PC-3 (cell line): ENCODE results near the gene ABCB8. TPM values are rescaled to one million over a fixed set of nuclear protein-coding genes. Genes with fewer than 3 reads are reported as not detected.

ENCODE experiments used
- ATAC-seq: fragments of 200-7000 bp; cut with Tn5 transposase; 2 replicates; pipeline ENCODE4 v1.9.1; 2020; ENCODE audit warnings: mild to moderate bottlenecking, moderate library complexity
- BruUV-seq: library from RNA; stranded (reverse); fragments of 400-500 nt; replicated peaks from 2 replicates; lab custom pipeline; 2021; lab: Mats Ljungman, UMichigan
- CTCF ChIA-PET: fragments of 300-600 bp; sonication (Branson Sonifier 250); formaldehyde crosslinking; loops from one replicate; lab custom pipeline; 2022; ENCODE audit warnings: antibody characterized with exemption; lab: Charles Lee
- POLR2A ChIA-PET: fragments of 300-600 bp; sonication (Branson Sonifier 250); formaldehyde crosslinking; loops from one replicate; lab custom pipeline; 2022; ENCODE audit warnings: antibody characterized with exemption; ENCODE audit not compliant: unreplicated experiment; lab: Charles Lee
- DNase-seq: peaks from one replicate; pipeline ENCODE4 v3.0.0-alpha.2; 2015
- H2AFZ ChIP-seq: fragments of 300-600 bp; sonication (generic); 2 replicates; pipeline ENCODE4 v1.6.0; 2016; ENCODE audit warnings: antibody characterized with exemption, low read length
- H3F3A ChIP-seq: fragments of 300-600 bp; sonication (generic); one replicate; pipeline ENCODE4 v1.6.0; 2017; ENCODE audit warnings: antibody characterized with exemption, low read length, control low read depth, mild to moderate bottlenecking; ENCODE audit not compliant: unreplicated experiment
- H3K27ac ChIP-seq: fragments of 300-600 bp; sonication (generic); 2 replicates; pipeline ENCODE4 v1.5.1; 2016; ENCODE audit warnings: mild to moderate bottlenecking, low read length
- H3K27me3 ChIP-seq: fragments of 300-600 bp; sonication (generic); 2 replicates; pipeline ENCODE4 v1.6.1; 2016; ENCODE audit warnings: low read length, mixed read lengths
- H3K36me3 ChIP-seq: fragments of 300-600 bp; sonication (generic); 2 replicates; pipeline ENCODE4 v1.6.1; 2016; ENCODE audit warnings: low read depth, mixed run types, low read length, mixed read lengths
- H3K4me1 ChIP-seq: fragments of 300-600 bp; sonication (generic); 2 replicates; pipeline ENCODE4 v1.5.1; 2016; ENCODE audit warnings: low read length; ENCODE audit not compliant: insufficient read depth
- H3K4me2 ChIP-seq: fragments of 300-600 bp; sonication (generic); 2 replicates; pipeline ENCODE4 v1.6.0; 2016; ENCODE audit warnings: low read length
- H3K4me3 ChIP-seq: fragments of 300-600 bp; sonication (generic); 2 replicates; pipeline ENCODE4 v1.5.1; 2016; ENCODE audit warnings: mild to moderate bottlenecking, low read length, mixed read lengths
- H3K79me2 ChIP-seq: fragments of 300-600 bp; sonication (generic); 2 replicates; pipeline ENCODE4 v1.6.1; 2017; ENCODE audit warnings: low read length, mixed read lengths
- H3K9ac ChIP-seq: fragments of 300-600 bp; sonication (generic); 2 replicates; pipeline ENCODE4 v1.6.0; 2016; ENCODE audit warnings: mild to moderate bottlenecking, low read length
- H3K9me2 ChIP-seq: fragments of 300-600 bp; sonication (generic); replicated peaks from 2 replicates; pipeline ENCODE4 v1.6.1; 2016; ENCODE audit warnings: mixed run types, low read length, mixed read lengths
- H3K9me3 ChIP-seq: fragments of 300-600 bp; sonication (generic); 2 replicates; pipeline ENCODE4 v1.6.1; 2016; ENCODE audit warnings: low read length, mixed read lengths
- H4K20me1 ChIP-seq: fragments of 300-600 bp; sonication (generic); 2 replicates; pipeline ENCODE4 v1.6.1; 2016; ENCODE audit warnings: low read length, mixed read lengths
- EZH2 ChIP-seq: fragments of 300-600 bp; sonication (generic); IDR thresholded peaks from one replicate; pipeline ENCODE4 v1.6.1; 2017; ENCODE audit warnings: antibody characterized with exemption, mild to moderate bottlenecking, low read length; ENCODE audit not compliant: unreplicated experiment
- EZH2phosphoT487 ChIP-seq: fragments of 300-600 bp; sonication (generic); IDR thresholded peaks from 2 replicates; pipeline ENCODE4 v1.6.1; 2018; ENCODE audit warnings: mild to moderate bottlenecking, antibody characterized with exemption, low read length, borderline replicate concordance
- intact Hi-C: fragments of 100-400 bp; cut with micrococcal nuclease; formaldehyde crosslinking; loops from 2 replicates; pipeline ENCODE4 v1.9.0; 2023
- total RNA-seq: library from RNA; depleted of rRNA; stranded (reverse); fragments of >200 nt; gene quantifications from 2 replicates; pipeline ENCODE4 v1.2.3, GENCODE V29; 2014
- TF ChIP-seq, protein P1 (sequence below): fragments of 300-600 bp; sonication (generic); conservative IDR thresholded peaks from 2 replicates; pipeline ENCODE4 v1.5.1; 2017; ENCODE audit warnings: antibody characterized with exemption, low read depth, mild to moderate bottlenecking, low read length

ABCB8 gene
- total RNA-seq, 1 experiment from 2014 or later, result 58.4 TPM

DNA sequence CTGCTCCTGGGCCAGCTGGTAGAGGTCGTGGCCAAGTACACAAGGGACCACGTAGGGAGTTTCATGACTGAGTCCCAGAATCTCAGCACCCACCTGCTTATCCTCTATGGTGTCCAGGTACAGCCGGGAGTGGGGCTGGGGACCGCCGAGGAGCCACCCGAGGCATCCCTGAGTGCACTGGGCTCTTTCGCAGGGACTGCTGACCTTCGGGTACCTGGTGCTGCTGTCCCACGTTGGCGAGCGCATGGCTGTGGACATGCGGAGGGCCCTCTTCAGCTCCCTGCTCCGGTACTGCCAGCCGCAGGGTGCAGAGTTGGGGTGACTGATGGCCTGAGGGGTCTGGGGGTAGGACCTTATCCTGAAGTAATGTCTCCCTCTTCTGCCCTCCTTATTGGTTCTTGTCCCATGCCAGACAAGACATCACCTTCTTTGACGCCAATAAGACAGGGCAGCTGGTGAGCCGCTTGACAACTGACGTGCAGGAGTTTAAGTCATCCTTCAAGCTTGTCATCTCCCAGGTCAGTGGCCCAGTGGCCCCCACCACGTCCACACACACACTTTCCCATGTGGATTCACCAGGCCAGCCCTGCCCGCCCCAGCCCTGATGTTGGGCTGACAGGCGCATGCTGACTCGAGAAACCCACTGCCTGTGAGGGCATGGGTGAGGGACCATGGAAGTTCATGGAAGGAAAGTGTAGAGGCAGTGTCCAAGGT is 6.2 kb downstream of the ABCB8 start:
- DNase-seq (no peak), ATAC-seq (no peak)
- TF ChIP-seq, protein P1, sequence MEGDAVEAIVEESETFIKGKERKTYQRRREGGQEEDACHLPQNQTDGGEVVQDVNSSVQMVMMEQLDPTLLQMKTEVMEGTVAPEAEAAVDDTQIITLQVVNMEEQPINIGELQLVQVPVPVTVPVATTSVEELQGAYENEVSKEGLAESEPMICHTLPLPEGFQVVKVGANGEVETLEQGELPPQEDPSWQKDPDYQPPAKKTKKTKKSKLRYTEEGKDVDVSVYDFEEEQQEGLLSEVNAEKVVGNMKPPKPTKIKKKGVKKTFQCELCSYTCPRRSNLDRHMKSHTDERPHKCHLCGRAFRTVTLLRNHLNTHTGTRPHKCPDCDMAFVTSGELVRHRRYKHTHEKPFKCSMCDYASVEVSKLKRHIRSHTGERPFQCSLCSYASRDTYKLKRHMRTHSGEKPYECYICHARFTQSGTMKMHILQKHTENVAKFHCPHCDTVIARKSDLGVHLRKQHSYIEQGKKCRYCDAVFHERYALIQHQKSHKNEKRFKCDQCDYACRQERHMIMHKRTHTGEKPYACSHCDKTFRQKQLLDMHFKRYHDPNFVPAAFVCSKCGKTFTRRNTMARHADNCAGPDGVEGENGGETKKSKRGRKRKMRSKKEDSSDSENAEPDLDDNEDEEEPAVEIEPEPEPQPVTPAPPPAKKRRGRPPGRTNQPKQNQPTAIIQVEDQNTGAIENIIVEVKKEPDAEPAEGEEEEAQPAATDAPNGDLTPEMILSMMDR, result no peak
- TF ChIP-seq EZH2, result no peak
- TF ChIP-seq EZH2phosphoT487, result no peak
- no peaks in the 10 kb centered on the region for H3K9me2 ChIP-seq
- H3K27ac ChIP-seq, result no peak overlapping the region
- H3F3A ChIP-seq, result no peaks in the 10 kb centered on the region
- intact Hi-C loops, result no loop called here
- ChIA-PET CTCF (no interaction called here), POLR2A (no interaction called here)
- H3K9me3 ChIP-seq, result no peaks in the 10 kb centered on the region
- no peaks in the 10 kb centered on the region; the same call in 1 of the 2 replicates for H3K36me3 ChIP-seq
- H3K79me2 ChIP-seq, result peaks cover 16% of the 10 kb centered on the region
- H3K4me3 ChIP-seq, result no peak overlapping the region
- no peaks in the 10 kb centered on the region for H4K20me1 ChIP-seq
- no TSS peak for BruUV-seq
- no peak overlapping the region for H3K4me2 ChIP-seq
- H3K9ac ChIP-seq, result no peak overlapping the region
- no peaks in the 10 kb centered on the region for H3K27me3 ChIP-seq
- peaks cover 15% of the 10 kb centered on the region for H3K4me1 ChIP-seq
- H2AFZ ChIP-seq, result no peak overlapping the region

DNA sequence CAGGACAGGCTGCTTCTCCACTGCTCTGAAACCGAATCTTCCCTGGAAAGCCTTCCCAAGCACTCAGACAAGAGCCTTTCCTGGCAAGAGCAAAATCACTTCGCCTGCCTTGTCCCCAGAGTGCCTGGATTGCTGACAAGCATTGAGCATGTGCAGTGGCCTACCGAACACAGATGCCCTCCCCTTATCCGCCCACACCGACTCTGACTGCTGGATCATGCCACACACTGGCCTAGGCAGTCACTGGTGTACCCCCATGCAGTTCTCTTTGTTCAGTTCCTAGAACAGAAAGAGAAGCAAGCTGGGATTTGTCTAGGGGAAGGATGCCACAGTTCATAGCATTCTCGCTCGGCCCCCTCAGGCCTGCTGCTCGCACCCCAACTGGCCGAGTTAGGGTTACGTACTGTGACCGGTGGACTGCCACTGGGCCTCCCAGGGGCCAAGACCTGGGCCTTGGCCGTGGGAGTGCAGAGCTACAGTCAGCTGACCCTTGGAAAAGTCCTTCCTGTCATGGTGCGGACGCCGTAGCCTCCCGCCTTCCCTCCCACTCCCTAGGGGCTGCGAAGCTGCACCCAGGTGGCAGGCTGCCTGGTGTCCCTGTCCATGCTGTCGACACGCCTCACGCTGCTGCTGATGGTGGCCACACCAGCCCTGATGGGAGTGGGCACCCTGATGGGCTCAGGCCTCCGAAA is 6.9 kb downstream of the ABCB8 start:
- Histone ChIP-seq H2AFZ (no peak overlapping the region), H3K9ac (no peak overlapping the region), H3K27ac (no peak overlapping the region), H3K4me1 (peaks cover 18% of the 10 kb centered on the region), H3K4me3 (no peak overlapping the region), H3K36me3 (no peaks in the 10 kb centered on the region; the same call in 1 of the 2 replicates), H3K27me3 (no peaks in the 10 kb centered on the region), H4K20me1 (no peaks in the 10 kb centered on the region), H3F3A (no peaks in the 10 kb centered on the region), H3K4me2 (no peak overlapping the region), H3K9me3 (no peaks in the 10 kb centered on the region), H3K79me2 (0 out of 2 replicates have a peak, but pooled peaks cover 9% of the 10 kb centered on the region), H3K9me2 (no peaks in the 10 kb centered on the region)
- TF ChIP-seq EZH2, result no peak
- no peak for TF ChIP-seq EZH2phosphoT487
- TF ChIP-seq, protein P1, result no peak
- intact Hi-C loops, result no loop called here
- POLR2A ChIA-PET, result no interaction called here
- BruUV-seq, result no TSS peak
- ATAC-seq (no peak), DNase-seq (no peak)
- CTCF ChIA-PET, result no interaction called here

DNA sequence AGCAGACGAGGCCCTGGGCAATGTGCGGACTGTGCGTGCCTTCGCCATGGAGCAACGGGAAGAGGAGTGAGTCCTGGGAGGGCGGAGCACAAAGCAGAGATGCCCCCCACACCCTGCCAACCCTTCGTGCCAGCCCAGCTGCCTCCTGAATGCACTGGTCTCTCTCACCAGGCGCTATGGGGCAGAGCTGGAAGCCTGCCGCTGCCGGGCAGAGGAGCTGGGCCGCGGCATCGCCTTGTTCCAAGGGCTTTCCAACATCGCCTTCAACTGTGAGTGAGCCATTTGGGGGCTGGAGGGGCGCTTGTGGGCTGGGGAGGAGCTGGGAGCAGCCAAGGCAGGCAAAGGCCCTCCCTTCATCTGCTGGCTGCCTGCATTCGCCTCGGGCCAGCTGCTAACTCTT is 7.7 kb downstream of the ABCB8 start:
- peaks cover 18% of the 10 kb centered on the region for H3K4me1 ChIP-seq
- ChIA-PET CTCF (no interaction called here), POLR2A (no interaction called here)
- H3K27me3 ChIP-seq, result no peaks in the 10 kb centered on the region
- H3K9me2 ChIP-seq, result no peaks in the 10 kb centered on the region
- H3F3A ChIP-seq, result no peaks in the 10 kb centered on the region
- no peak for DNase-seq
- intact Hi-C loops, result no loop called here
- no peak for ATAC-seq
- no TSS peak for BruUV-seq
- H3K9me3 ChIP-seq, result no peaks in the 10 kb centered on the region
- no peaks in the 10 kb centered on the region; the same call in 1 of the 2 replicates for H3K36me3 ChIP-seq
- no peaks in the 10 kb centered on the region for H4K20me1 ChIP-seq
- H3K9ac ChIP-seq, result no peak overlapping the region
- H3K79me2 ChIP-seq, result 0 out of 2 replicates have a peak, but pooled peaks cover 6% of the 10 kb centered on the region
- no peak overlapping the region for H3K4me3 ChIP-seq
- no peak overlapping the region for H2AFZ ChIP-seq
- H3K27ac ChIP-seq, result no peak overlapping the region
- H3K4me2 ChIP-seq, result no peak overlapping the region
- TF ChIP-seq EZH2, result no peak
- no peak for TF ChIP-seq EZH2phosphoT487
- TF ChIP-seq, protein P1, result no peak
